SK-N-MC (cell line): ENCODE results near the gene CFAP251.

ENCODE experiments used
- EZH2 ChIP-seq: fragments of 200-600 bp; sonication (generic); IDR thresholded peaks from one replicate; pipeline ENCODE4 v1.6.1; 2017; ENCODE audit warnings: antibody characterized with exemption
- FOXP2 ChIP-seq: optimal IDR thresholded peaks from 2 replicates; pipeline ENCODE3; 2011; ENCODE audit warnings: mild to moderate bottlenecking, moderate library complexity; ENCODE audit not compliant: insufficient read depth; ENCODE audit errors: extremely low read length, control extremely low read depth
- POLR2AphosphoS5 ChIP-seq: IDR thresholded peaks from 2 replicates; pipeline ENCODE4 v1.6.1; 2012; ENCODE audit warnings: mild to moderate bottlenecking, low read depth, low read length, borderline replicate concordance

DNA sequence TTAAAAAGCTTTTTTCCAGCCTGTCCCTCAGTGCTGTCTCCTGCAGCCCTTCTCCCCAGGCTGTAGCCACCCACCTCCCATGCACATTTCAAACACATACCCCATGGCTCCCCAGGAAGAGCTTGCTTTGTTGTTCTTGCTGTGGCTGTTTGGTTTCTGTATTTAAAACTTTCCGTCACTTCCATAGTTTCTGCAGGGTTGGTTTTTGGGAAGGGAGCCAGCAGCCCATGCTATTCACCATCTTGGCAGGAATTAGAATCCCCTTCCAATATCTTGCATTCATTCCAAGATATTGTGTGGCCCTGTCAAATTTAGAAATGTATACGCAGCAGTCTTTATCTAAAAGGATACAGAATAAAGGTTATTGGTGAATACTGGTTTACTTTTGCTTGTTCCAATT, 29.6 kb downstream of the CFAP251 start:
- TF ChIP-seq POLR2AphosphoS5 = no peak
- TF ChIP-seq EZH2 = no peak
- TF ChIP-seq FOXP2 = no peak
